AG10803 (cell line): ENCODE measurements around the gene GAPDH.

Source experiments
- DNase-seq: peaks from one replicate; pipeline ENCODE4 v3.0.0; 2010; ENCODE audit warnings: low read depth
- H3K4me3 ChIP-seq: 2 replicates; pipeline ENCODE4 v1.5.1; 2011; ENCODE audit warnings: mild to moderate bottlenecking, low read length, control low read depth
- TF ChIP-seq, protein P1 (sequence below): conservative IDR thresholded peaks from 2 replicates; pipeline ENCODE4 v1.5.1; 2011; ENCODE audit warnings: mild to moderate bottlenecking, low read length, control low read depth, inconsistent platforms

The GAPDH gene

DNA sequence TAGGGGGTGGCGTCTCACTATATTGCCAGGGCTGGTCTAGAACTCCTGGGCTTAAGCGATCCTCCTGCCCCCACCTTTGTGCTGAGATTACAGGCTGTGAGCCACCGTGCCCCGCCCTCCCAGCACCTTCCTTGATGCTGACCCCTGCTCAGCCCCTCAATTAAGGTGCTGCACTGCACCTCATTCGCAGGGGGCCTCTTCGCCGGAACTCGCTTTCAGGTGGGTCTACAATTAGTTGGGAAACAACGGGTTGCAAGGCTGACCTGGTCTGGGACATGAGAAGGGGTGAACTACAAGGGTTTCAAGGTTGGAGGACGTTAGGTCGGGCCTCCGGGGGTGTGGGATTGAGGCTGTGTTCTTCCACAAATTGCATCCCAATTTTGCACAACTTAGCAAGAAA, 35.0 kb downstream of the GAPDH start:
- no peak for DNase-seq
- H3K4me3 ChIP-seq, result no peak overlapping the region
- TF ChIP-seq, protein P1, sequence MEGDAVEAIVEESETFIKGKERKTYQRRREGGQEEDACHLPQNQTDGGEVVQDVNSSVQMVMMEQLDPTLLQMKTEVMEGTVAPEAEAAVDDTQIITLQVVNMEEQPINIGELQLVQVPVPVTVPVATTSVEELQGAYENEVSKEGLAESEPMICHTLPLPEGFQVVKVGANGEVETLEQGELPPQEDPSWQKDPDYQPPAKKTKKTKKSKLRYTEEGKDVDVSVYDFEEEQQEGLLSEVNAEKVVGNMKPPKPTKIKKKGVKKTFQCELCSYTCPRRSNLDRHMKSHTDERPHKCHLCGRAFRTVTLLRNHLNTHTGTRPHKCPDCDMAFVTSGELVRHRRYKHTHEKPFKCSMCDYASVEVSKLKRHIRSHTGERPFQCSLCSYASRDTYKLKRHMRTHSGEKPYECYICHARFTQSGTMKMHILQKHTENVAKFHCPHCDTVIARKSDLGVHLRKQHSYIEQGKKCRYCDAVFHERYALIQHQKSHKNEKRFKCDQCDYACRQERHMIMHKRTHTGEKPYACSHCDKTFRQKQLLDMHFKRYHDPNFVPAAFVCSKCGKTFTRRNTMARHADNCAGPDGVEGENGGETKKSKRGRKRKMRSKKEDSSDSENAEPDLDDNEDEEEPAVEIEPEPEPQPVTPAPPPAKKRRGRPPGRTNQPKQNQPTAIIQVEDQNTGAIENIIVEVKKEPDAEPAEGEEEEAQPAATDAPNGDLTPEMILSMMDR, result no peak

DNA sequence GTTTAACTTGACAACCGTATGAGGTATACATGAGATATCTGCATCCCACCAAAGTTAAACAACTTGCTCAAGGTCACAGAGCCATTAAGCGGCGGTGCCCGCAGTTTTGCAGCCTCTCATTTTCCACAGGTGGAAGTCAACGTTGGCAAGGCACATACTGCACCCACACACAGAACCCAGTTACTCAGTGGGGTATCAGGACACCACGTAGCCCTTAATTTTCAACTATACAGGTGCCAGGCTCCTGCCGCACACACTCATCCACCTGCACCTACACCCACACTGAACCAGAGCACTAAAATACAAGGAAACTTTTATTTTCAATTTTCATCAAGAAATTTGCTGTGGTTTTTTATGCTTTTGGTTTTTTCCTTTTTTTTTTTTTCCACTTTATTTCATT, 35.5 kb downstream of the GAPDH start:
- H3K4me3 ChIP-seq, result no peak overlapping the region
- no peak for DNase-seq
- TF ChIP-seq, protein P1, result no peak

DNA sequence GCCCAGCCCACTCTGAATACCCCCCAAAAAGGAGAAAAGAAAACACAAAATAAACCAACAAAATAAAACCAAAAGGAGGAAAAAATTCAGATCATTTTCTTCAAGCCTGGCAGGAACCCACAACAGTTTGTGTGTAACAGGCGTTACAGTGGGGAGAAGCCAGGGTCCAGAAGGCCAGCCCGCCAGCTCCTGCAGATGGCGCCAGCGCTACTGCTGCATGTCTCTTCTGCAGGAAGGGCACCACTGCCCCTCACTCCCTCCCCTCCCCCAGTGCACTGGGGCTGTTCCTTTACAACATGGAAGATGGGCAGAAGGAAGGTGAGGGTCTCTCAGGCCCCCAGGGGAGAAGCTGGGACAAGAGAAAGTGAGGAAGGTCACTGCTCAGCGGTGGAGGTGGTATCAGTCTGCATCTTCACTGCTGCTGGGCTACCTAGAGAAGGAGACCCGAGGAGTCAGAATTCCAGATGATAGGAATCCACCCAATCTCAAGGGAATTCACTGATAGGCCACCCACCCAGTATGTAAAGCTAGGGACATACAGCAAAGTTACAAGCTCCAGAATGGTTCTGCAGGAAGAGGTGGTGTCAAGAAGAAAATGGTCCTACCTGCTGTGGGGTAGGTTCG, 36.1 kb downstream of the GAPDH start:
- no peak overlapping the region for H3K4me3 ChIP-seq
- TF ChIP-seq, protein P1, result peak; percentile 43
- DNase-seq, result peak; percentile 30

DNA sequence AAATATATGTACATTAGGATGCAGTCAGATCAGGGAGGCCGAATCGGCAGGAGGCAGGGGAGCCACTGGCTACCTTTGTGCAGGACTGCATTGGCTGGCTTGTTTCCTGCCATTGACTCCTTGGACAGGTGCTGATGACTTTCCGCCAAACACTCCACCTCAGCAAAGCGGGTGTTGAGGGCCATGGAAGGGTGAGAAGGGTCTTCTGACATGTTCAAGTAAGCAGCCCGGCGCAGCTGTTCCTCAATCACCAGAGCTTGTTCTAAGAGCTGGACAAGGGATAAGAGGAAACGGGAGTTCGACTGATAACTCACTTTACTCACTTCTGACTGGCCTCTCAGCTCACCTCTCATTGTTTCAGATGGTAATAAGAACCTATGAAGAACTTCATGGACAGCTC, 38.7 kb downstream of the GAPDH start:
- TF ChIP-seq, protein P1, result no peak
- DNase-seq, result no peak
- no peak overlapping the region for H3K4me3 ChIP-seq

DNA sequence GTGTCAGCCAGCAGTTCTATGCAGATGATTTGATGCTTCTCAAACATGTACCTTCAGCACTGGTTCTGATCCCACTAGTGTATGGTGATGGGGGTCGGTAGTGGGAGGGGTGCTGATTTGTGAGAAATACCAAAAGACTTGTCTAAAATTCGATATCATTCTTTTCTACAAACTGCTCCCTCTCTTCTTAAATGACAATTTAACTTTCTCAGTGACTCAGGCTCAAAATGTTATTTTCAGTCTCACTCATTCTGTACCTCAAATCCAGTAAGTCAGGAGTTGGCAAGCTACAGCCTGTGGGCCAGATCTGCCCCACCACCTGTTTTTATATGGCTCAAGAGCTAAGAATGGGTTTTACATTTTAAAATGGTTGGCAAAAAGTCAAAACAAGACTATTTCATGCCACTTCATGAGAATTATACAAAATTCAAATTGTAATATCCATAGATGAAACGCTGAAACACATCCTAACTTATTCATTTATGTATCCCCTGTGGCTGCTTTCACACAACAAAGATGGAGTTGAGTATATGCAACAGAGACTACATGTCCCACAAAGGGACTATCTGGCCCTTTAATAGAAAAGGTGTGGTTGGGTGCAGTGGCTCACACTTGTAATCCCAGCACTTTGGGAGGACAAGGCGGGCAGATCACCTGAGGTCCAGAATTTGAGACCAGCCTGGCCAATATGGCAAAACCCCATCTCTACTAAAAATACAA, 40.4 kb downstream of the GAPDH start:
- TF ChIP-seq, protein P1, result no peak
- H3K4me3 ChIP-seq, result no peak overlapping the region
- DNase-seq, result no peak

DNA sequence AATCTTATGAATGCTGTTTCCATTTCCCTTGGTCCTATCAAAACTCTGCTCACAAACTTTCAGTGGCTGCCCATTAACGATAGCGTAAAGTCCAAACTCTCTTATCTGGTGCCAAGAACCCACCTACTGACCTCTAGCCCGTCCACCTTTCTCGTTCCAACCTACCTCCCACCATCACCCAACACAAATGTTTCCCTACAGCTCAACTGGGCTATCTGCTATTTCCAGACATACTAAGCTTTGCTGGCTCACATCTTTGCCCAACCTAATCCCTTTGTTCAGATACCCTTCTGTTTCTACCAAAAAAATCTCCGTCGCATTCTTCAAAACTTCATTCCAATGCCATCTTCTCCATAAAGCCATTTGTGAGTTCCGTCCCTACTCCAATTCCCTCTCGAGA, 41.3 kb downstream of the GAPDH start:
- TF ChIP-seq, protein P1, result no peak
- no peak for DNase-seq
- H3K4me3 ChIP-seq, result no peak overlapping the region

DNA sequence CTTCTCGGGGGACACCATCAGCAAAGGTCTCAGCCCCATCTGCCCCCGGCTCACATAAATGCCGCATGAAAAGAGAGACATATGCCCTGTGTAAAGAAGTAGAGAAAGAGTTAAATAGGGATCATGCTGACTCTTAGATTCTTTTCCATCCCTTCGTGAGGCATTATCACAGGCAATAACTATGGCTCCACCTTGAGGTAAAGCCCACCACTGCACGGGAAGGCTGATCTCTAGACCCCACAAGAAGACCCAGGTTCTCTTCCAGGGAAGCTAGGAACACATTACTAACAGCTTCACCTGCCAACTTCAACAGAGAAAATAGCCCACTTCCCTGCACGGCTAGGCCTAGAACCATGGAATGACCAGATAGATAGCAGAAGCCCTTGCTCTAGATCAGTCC, 47.9 kb downstream of the GAPDH start:
- TF ChIP-seq, protein P1, result no peak; the same call in 1 of the 2 replicates
- no peak for DNase-seq
- no peak overlapping the region for H3K4me3 ChIP-seq
